Iris pigment epithelial cell (primary cell): ENCODE results near the gene CDK15.
"Not testable (repeated sequence)": the region's sequence is repeated elsewhere in the genome, so short reads cannot be mapped to it uniquely, and the experiment has no call there.

Source experiments
- DNase-seq: peaks from one replicate; pipeline ENCODE4 v3.0.0-alpha.2; 2011; ENCODE audit warnings: low read depth

CDK15 gene

GRCh38 chr2:201790291-201790690, 16.0 kb upstream of the CDK15 start:
- DNase-seq = no peak

GRCh38 chr2:201790989-201791388, 15.3 kb upstream of the CDK15 start:
- no peak for DNase-seq

DNA sequence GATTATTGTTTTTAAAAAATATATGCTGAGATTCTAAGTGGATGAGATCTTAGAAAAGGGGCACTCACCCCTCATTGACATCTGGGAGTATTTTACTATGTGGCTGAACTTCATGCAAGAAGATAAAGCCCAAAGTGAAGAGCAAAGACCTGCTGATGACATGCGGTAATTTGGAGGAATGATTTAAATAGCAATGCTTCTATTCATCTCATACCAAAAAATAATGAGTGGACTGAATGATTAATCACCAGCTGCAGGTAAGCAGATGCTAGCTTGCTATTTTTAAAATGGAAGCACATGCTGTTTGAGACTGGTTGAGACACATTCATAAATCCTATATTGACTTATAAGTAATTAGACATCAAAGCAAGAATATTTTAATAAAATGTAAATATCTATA, 12.7 kb upstream of the CDK15 start:
- no peak for DNase-seq

GRCh38 chr2:201794294-201794693, 12.0 kb upstream of the CDK15 start:
- no peak for DNase-seq

DNA sequence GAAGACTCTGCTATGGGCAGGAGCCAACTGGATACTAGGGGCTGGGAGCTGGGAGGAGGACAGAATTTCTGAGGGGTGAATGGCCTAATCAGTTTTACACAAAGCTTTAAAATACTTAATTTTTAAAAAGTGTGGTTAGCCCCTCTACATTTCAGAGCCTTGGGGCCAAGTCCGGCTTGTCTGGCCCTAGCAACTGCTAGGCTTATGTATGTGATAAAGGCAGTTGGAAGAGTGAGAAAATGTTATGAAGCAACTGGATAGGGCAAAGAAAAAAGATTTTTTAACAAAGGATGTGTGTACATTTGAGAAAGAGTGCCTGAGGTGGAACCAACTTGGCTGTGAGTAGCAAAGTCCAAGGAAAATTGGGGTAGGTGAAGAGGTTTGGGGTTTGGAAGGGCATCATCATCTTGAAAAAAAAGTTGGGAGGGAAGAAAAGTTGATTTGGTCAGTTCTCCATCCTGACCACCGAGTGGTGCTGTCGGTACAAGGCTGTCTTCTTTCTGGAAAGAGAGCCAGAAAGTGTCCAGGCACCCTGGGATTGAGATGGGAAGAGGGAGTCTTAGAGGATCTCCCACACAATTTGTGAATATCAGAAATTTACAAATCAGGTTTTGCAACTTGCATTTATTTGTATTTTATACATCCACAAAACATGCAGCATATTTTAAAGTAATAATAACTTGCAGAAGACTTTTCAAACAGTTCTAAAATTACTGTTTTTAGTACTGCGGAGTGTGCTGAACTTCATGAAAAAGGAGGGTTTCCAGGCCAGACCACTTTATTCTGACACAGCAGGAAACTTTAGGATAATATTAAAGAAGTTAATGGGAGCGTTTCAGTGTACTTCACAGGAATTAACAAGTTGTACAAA, 10.5 kb upstream of the CDK15 start:
- DNase-seq = peak; percentile 63

GRCh38 chr2:201796478-201796865, 9.9 kb upstream of the CDK15 start:
- no peak for DNase-seq

DNA sequence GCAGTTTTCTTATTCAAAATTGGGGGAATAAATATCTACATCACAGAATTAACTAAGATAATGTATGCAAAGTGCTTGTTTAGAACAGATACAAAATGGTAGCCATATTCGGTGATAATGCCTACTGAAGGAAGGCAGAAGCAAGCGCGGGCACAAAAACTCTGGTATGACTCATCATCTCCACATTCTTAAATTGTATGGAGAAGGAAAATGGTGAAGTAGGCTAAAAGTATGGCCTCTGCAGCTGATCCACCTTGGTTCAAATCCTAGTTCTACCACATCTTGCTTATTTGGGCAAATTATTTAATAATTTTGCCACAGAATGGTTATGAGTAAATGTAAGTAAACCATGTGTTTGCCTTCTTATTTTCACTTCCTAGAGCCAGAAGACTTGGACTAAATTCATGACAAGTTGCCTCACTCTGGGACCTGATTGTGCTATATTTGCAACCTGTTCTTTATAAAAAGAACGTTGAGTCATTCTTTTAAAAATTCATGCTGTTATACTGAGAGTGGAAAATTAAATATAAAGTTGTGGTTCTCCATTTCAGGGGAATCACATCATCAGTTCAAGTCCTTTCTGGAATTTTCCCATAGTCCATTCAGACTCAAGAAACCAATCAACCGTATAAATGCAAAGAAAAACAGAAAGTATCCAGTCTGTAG, 9.0 kb upstream of the CDK15 start:
- DNase-seq = peak; percentile 75

- peak; percentile 85 for DNase-seq
These were observed 8.0 kb upstream of the CDK15 start for GRCh38 chr2:201798252-201798913.

DNA sequence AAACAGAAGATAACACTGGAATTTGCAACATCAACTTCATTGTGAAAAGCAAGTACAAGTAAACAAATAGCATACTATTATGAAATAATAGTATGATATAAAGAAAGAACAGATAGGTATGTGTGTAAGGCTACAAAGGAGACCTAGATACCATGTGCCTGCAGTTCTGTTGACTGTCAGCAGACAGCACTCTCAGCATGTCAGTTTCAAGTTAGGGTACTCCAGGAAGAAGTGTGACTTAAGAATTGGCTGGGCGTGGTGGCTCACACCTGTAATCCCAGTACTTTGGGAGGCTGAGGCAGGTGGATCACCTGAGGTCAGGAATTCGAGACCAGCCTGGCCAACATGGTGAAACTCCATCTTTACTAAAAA, 7.4 kb upstream of the CDK15 start:
- DNase-seq = peak; percentile 77

DNA sequence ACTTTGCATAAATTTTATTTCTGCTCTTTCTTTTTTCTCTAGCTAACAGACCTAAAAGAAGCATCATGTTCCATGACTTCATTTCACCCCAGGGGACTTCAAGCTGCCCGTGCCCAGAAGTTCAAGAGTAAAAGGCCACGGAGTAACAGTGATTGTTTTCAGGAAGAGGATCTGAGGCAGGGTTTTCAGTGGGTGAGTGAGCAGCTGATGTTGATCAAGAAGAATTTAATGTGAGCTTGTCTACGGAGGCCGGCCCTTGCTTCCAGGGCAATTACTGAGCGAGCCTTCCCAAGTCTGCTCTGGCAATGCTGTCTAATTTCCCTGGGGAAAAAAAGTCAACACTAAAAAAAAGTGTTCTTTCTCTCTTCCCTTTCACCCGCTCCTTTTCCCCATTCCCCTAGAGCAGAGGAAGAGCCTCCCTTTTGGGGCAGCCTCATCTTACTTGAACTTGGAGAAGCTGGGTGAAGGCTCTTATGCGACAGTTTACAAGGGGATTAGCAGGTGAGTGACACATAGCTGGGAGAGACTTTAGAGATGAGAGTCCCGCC, 1.2 kb downstream of the CDK15 start:
- peak; percentile 56 for DNase-seq

DNA sequence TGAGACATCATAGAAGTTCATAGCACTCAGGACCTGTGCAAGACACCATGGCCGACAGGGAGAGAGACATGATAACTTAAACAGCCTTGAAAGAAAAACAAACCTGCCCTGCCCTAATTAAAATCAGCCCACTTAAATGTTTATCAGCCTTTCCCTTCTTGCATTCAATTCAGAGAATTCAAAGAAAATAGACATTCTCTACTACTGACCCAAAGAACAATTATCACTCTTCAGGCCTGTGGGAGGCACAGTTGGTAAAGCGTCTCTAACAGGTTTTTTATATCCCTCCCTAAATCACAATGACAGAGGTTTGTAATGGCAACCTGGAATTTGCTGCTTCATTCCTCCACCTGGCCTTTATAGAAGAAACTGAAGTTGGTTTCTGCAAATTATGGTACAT, 1.7 kb downstream of the CDK15 start:
- DNase-seq = no peak

DNA sequence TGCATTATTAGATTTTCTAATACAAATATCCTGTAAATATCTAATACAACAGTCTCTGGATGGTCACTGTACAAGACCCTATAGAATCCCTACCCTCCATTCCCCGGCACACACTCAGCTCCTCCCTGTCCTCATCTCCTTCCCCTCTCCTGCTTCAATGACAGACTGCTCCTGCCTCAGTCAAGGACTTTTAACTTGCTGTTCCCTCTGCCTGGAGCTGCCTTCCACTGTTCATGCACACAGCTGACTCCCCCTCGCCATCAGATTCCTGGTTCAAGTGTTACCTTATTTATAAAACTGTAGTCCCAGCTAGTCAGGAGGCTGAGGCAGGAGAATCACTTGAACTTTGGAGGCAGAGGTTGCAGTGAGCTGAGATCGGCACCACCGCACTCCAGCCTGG, 3.3 kb downstream of the CDK15 start:
- no peak for DNase-seq

- DNase-seq = not testable (repeated sequence)
These were observed 4.3 kb downstream of the CDK15 start for GRCh38 chr2:201810604-201811003.

- no peak for DNase-seq
These were observed 7.8 kb downstream of the CDK15 start for GRCh38 chr2:201813996-201814760.

DNA sequence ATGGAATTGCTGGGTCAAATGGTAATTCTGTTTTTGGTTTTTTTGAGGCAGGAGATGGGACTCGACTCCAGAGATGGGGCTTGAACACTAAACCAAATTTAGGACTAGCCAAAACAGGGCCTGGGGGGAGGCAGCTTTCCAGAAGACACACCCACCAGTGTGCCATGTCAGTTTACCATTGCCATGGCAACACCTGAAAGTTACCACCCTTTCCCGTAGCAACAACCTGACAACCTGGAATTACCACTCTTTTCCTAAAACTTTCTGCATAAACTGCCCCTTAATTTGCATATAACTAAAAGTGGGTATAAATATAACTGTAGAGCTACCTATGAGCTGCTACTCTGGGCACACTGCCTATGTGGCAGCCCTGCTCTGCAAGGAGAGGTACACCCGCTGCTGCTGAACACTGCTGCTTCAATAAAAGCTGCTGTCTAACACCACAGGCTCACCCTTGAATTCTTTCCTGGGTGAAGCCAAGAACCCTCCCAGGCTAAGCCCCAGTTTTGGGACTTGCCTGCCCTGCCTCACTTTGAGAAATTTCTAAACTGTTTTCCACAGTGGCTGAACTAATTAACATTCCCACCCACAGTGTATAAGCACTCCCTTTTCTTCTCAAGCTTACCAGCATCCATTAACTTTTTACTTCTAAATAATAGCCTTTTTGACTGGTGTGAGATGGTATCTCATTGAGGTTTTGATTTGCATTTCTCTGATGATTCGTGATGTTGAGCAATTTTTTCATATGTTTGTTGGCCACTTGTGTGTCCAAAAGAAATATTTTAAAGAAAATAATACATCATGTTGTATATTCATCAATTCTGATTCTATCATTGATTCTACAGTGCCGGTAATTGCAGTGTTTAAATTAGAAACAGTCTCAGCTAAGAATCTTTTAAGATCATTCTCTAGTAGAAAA, 10.6 kb downstream of the CDK15 start:
- DNase-seq = no peak

GRCh38 chr2:201820383-201821007, 14.2 kb downstream of the CDK15 start:
- no peak for DNase-seq

GRCh38 chr2:201821080-201821479, 14.7 kb downstream of the CDK15 start:
- DNase-seq = no peak

DNA sequence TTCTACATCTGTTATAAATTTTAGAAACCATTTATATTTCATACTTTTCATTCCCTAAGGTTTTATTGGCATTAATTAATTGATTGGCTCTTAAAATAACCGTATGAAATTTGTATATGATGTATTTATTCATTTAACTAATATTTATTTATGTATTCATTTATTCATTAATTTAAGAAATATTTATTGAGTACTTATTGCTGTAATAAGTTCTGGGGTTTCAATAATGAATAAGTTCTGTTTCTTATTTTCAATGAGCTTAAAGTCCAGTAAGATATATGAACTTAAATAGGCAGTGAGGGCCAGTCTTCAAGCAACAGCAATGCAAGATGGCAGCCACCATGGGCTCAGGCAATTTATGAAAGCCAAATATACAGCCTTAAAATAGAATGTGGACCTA, 17.9 kb downstream of the CDK15 start:
- no peak for DNase-seq

GRCh38 chr2:201827621-201828020, 21.3 kb downstream of the CDK15 start:
- no peak for DNase-seq

DNA sequence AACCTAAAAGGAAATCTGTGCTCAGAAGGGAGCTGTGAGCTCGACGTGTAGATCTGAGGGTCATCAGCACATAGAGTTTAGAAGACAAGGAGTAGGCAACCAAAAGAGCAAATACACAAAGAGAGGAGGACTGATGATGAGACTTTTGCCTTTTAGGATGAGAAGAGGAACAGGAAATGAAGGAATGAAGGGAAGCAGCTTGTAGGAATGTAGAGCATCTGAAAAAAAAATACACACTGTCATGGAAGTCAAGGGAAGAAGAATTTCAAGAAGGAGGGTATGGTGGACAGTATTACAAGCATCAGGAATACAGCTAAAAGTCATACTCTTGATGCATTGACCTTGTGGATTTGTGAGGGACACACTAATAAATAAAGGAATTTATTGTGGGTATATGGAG, 21.9 kb downstream of the CDK15 start:
- no peak for DNase-seq
